ENCODE measurements around the gene CDKN1B.
A peak's percentile ranks its signal among the peaks of the same experiment; 100 is the strongest.
"Not testable (repeated sequence)": the region's sequence is repeated elsewhere in the genome, so short reads cannot be mapped to it uniquely, and the experiment has no call there.

The CDKN1B gene

GRCh38 chr12:12725086-12725955 is 8.2 kb downstream of the CDKN1B start:
- DNase-seq, result peak; percentile 99

DNA sequence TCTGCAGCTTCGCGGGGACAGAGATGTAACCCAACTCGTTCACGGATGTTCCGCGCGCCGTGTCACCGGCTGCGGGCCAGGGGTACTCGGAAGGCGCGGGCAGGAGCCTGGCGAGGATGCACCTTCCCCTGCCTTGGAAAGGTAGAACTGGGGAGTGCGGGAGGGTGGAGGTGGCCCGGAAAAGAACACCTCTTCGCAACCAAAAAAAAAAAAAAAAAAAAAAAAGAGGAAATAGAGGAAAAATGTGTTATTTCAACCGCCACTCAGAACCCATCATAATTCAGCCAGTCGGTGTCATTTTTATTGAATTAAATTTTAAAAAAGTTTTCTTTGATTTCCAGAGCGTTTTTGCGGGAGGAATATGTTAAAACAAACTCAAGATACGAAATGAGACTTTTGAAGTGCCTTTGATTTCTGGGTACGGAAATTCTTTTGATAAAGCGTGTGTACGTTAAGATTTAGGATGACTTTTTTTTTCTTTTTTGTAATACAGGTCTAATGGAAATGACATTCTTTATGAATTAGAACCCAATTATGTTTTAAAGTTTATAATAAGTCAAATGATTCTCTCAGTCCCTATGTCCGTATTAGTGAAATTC is 8.9 kb downstream of the CDKN1B start:
- DNase-seq, result no peak

DNA sequence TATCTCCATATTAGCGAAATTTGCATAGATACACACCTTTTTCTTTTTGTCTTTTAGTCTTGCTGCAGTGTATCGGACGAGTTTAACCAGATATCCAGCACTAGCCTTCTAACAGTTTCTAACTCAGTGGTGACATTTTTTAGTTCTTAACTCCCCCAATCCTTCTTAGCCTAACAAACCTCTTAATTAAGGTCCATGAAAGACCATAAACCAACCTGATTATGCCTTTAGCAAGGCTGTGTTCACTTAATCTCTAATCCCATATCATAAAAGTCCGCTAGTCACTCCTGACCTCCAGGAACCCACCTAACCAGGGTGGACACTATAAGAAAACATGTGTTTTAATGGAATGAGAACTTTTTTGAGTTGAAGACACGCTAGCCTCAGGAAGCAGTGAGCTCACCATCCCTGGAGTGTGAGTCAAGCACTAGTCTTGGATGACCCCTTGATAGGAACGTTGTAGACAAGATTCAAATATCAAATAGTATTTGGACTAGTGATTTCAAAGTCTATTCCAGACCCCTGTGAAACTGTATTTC is 9.5 kb downstream of the CDKN1B start:
- no peak for DNase-seq

GRCh38 chr12:12731178-12731577 is 14.0 kb downstream of the CDKN1B start:
- no peak for DNase-seq

DNA sequence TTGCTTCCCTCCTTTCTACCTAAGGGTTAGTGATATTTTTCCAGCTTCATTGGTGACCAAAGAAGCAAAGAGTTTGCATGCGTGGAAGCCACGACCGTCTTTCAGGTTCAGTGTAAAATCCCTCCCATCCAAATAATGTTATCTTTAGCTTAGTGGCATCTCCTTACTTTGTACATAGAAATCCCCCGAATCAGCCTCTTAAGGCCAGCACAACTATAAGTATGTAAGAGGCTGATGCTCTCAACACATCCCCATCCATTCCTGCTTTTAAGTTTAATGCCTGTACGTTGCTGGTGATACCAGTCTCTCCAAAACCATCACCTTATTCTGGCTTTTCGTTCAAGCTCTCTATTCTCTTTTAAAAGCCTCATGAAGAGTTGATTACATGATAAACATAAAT is 14.6 kb downstream of the CDKN1B start:
- DNase-seq, result no peak

GRCh38 chr12:12733118-12733517 is 15.9 kb downstream of the CDKN1B start:
- no peak for DNase-seq

GRCh38 chr12:12734054-12734453 is 16.9 kb downstream of the CDKN1B start:
- DNase-seq, result no peak

GRCh38 chr12:12734561-12735071 is 17.4 kb downstream of the CDKN1B start:
- no peak for DNase-seq

DNA sequence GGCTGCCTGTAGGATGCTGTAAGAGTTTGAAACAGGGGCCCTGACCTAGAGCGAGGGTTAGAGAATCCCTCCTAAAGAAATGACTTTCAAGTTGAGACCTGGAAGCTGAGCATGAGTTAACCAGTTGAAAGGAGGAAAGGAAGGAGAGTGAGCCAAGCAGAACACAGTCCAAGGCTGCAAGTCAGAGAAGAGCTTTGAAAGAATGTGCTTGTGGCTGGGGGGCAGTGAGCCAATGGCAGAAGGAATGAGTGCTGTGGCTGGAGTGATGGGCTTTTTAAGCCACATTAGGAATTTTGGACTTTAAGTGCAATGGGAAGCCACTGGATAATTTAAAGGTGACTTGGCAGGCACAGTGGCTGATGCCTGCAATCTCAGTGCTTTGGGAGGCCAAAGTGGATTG is 18.1 kb downstream of the CDKN1B start:
- DNase-seq, result no peak

DNA sequence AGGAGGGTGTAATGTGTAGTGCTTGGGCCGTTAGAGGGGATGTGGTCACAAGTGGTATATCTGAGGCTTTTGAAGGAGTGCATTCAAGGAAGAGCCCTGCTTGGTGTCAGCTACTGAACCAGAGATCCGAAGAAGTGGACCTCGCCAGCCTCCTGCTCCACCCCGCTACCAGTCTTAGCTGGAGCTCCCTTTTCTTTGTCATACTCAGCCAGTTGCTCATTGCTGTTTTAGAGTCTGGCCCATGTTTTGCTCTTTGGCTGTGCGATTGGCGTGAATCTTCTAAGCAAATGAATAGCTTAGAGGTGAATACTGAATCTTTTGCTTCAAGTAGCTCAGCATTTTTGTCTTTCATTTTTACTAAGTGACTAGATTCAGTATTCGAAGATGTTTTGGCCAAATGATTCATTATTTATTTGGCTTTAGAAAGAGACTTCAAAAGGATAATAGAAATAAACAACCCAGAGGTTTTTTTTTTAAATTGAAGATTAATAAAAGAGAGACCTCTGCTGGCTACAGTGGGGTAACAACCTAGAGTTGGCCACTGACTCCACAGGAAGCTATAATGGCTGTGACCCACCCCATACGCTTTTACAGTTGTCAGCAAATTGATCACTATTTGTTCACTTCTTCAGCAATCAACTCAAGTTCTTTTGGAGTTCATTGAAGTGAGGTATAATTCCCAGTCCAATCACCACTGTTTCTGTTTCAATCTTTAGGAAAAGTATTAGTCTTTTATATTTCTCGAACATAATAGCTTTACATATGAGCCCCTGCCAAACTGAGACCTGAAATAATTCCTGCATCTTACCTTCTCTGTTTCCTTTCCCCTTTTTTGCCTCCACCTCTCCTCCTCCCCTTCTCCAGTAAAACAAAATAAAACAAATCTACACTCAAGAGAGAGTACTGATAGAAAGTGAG is 19.9 kb downstream of the CDKN1B start:
- DNase-seq, result peak; percentile 14

DNA sequence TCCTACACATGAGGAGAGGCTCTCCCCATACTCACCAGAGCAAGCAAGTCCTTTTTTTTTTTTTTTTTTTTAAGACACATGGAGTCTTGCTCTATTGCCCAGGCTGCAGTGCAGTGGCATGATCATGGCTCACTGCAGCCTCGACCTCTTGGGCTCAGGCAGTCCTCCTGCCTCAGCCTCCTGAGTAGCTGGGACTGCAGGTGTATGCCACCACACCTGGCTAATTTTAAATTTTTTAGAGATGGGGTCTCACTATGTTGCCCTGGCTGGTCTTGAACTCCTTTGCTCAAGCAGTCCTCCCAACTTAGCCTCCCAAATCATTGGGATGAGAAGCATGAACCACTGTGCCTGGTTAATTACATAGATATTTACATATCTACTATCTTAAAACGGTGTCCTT is 21.0 kb downstream of the CDKN1B start:
- DNase-seq, result not testable (repeated sequence)

GRCh38 chr12:12741660-12742059 is 24.5 kb downstream of the CDKN1B start:
- no peak for DNase-seq

GRCh38 chr12:12744546-12745305 is 27.6 kb downstream of the CDKN1B start:
- no peak for DNase-seq

- DNase-seq, result no peak
Measured at GRCh38 chr12:12745576-12746211, 28.5 kb downstream of the CDKN1B start.

- no peak for DNase-seq
Measured at GRCh38 chr12:12747278-12747677, 30.1 kb downstream of the CDKN1B start.

DNA sequence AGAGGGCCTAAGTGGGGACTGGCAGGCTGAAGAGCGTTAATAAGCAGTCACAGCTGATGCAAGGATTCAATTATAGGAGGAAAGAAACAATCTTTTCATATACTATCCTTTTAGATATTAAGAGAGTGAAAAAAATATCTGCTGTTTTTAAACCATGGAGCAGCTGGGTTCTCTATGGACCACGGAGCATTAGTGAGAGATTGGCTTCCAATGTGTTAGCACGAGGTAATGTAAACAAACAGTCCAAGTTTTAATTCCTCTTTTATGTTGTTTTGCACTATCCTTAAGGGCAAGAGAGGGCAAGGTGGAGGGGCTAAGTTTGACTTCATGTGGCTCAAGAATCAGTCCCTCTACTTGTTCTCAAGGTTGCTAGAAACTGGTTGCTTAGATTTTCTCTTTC is 30.9 kb downstream of the CDKN1B start:
- no peak for DNase-seq

- no peak for DNase-seq
Measured at GRCh38 chr12:12749433-12749832, 32.3 kb downstream of the CDKN1B start.

GRCh38 chr12:12755923-12756322 is 38.8 kb downstream of the CDKN1B start:
- DNase-seq, result no peak

- DNase-seq, result no peak
Measured at GRCh38 chr12:12757121-12757520, 40.0 kb downstream of the CDKN1B start.

- no peak for DNase-seq
Measured at GRCh38 chr12:12759234-12759915, 42.2 kb downstream of the CDKN1B start.

- no peak for DNase-seq
Measured at GRCh38 chr12:12764824-12765223, 47.7 kb downstream of the CDKN1B start.

Data from DMS79 (cell line).